HG02840 (cell line): ENCODE results near the gene OPCML.
A peak's percentile ranks its signal among the peaks of the same experiment; 100 is the strongest.

Experiments
- ATAC-seq: cut with Tn5 transposase; IDR thresholded peaks from one replicate; pipeline ENCODE4 v1.9.1; 2021; ENCODE audit warnings: mild to moderate bottlenecking, moderate library complexity, moderate number of reproducible peaks; ENCODE audit not compliant: unreplicated experiment, low FRiP score

Gene OPCML

DNA sequence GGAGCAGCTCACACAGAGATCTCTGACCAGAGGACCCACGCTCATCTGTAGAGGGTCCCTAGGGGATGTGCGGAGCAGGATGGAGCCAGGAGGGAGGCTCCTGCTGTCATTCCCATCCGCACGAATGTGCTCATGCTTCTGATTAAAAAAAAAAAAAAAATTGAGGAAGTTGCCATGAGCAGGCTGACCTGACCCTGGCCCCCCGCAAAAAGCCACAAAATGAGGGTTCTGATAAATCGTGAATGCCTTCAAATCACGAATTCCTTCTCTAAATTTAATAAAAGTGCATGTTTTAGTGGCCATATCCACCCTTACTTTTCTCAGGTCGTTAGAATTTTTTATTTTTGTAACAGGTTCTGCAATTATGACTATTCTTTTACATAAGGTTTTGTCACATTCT is 378.2 kb downstream of the OPCML start:
- ATAC-seq: no peak

DNA sequence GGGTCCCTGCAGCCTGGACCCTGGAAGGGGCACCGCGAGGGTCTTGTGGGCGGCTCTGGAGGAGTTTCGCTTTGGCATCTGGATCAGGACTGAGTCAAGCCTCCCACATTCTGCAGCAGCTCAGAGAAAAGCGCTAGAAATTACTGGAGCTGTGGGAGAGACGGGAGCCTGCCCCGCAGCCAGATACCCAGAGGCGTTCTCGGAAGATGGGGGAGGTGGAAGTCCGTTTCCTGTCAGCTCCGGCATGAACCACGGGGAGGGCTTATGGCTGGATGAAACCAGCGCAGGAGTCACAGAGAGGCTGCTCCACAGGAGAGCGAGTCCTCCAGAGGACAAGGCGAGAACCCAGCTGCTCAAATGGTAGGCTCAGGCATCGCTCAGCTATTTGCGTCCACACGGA is 379.3 kb downstream of the OPCML start:
- no peak for ATAC-seq

DNA sequence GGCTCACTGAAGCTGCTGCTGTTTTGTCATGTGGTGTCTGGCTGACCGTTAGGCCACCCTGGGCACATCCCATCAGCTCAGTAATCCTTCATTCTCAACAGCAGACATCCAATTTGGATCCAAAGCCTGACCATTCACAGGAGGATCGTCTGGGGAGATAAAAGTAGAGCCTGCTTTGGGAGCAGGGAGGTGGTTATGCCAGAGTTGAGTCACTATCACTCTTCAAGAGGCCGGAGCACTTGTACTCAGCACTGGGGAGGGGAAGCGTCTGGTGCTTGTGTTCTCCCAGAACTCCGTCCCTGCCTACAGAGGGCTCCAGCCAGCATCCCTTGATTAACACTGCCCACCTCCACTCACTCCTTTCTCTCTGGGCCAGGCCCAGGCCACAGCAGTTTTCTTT is 382.6 kb downstream of the OPCML start:
- no peak for ATAC-seq

- ATAC-seq: no peak
Measured at GRCh38 chr11:133147625-133148024, 384.7 kb downstream of the OPCML start.

DNA sequence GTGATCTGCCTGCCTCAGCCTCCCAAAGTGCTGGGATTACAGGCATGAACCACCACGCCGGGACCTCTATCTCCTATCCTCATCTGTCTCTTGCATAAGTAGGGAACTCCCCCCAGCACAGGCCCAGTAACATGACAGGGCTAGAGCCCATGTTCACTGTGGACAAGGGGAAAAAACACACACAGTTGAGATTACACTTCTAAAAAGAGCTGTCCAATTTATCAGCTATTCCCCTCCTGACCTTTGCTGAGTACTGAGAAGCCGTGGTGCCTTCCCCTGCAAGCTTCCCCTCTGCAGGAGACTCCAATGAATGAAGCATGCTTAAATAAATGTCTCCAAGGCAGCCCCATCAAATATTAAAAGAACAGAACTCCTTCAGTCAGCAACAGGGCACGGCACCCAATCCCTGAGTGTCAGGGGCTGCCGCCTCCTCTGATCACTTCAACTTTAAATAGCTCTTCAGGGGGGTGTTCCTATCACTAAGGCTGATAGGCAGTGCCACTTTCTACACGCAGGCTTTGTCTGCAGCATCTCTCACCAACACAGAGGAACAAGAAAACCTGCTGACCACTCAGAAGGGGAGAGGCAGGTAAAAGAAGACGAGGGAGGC is 385.5 kb downstream of the OPCML start:
- ATAC-seq: no peak

GRCh38 chr11:133137939-133138338 is 394.4 kb downstream of the OPCML start:
- no peak for ATAC-seq

- ATAC-seq: no peak
Measured at GRCh38 chr11:133137270-133137669, 395.0 kb downstream of the OPCML start.

DNA sequence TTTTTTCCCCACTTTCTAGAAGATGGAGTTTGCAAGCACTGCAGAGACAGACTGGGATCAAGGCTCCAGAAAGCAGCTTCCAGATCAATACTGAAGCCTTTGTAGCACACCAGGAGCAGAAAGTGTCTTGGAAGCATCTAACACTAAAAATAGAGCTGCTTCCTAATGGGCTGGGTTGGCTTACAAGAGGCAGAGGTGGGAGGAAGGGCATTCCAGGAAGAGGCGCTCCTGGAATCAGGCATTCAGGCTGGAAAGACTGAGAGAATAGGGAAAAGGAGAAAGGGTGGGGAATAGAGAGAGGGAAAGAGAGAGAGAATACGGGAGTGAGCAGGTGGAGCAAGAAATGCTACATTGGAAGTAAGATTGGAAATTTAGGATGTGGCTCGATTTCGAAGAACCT is 395.9 kb downstream of the OPCML start:
- no peak for ATAC-seq

- ATAC-seq: peak; percentile 67
Measured at GRCh38 chr11:133134314-133135173, 397.8 kb downstream of the OPCML start.

DNA sequence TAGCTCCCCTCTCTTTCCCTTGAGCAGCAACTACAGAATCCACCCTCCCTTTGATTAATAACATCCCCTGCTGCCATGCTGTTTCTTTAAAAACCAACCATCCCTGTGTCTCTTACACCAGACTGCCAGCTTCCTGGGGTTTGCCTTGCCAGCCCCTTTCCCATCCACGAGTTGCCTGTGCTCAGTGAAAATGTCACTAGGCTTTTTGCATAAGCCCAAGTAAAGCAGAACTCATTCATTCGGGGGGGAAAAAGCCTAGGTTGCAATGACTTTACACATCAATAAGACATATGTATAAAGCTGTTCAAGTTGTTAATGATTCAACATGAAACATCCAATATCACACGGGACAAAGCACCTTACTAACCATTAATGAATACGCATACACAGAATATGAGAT is 398.7 kb downstream of the OPCML start:
- ATAC-seq: no peak

- ATAC-seq: no peak
Measured at GRCh38 chr11:133133050-133133449, 399.3 kb downstream of the OPCML start.

GRCh38 chr11:133127741-133128140 is 404.6 kb downstream of the OPCML start:
- ATAC-seq: no peak

GRCh38 chr11:133123796-133124195 is 408.5 kb downstream of the OPCML start:
- no peak for ATAC-seq

DNA sequence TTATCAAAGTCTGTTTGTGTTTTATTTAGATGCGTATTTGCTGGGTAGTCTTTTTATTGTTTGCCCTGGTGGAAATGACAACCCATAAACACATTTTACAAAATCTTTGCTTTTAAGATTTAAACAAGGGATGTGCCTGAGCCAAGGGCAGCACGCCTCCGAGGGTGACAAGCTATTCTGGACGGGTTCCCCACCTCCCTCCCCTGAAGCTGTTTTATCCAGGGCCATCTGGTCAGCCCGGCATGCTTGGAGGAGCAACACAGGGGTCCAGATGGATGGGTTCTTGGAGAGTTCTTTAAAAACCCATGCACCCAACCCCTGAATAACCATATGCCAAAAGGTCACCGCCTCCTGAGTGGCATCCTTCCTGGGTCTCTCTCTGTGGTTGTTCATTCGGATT is 408.9 kb downstream of the OPCML start:
- ATAC-seq: no peak

DNA sequence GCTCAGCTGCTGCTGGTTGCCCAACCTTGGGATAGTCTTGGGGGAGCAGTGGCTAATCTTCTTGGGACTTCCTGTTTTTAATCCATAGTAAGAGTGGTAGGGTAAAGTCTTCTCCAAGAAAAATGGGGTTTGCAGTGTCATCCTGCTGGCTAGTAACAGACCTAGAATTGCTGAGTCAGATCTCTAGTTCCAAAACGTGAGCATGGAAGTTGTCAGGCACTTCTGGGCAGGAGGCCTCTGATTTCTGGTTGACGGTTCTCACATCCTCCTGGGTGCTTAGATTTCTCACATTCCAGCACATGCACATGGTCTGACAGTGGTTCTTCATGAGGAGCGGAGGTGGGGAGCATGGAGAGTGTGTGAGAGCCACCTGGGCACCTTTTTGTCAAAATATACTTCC is 410.0 kb downstream of the OPCML start:
- no peak for ATAC-seq

DNA sequence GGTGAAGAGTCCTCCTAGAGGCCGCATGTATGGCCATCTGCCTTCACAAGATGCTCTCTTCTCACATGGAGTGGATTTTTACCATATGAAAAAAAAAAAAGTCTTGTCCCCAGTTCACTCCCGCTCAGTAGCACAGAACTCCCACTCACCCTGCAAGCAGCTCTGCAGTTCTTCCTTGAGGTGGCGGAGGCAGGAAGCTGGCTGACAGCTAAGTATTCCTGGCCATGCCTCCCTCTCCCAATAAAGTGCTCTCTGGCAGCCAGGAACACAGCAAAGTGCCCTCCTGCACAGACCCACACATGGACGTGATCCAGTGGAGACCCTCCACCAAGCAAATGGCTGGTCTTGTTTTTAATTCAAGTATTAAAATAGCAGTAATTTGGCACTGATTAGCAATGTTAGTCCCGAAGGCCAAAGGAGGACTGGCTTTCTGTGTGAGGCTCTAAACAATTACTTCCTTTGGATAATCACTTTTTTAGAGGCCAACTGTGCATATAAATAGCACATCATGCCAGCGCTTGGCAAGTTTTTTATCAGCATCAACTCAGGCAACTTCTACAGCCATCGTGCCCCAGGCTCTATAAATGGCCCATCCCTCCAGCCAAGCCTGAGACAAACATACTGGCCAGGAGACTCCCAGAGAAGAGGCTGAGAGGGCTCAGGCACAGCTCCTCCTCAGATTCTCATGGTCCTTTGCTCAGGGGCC is 413.6 kb downstream of the OPCML start:
- ATAC-seq: no peak

GRCh38 chr11:133115099-133115498 is 417.2 kb downstream of the OPCML start:
- no peak for ATAC-seq

DNA sequence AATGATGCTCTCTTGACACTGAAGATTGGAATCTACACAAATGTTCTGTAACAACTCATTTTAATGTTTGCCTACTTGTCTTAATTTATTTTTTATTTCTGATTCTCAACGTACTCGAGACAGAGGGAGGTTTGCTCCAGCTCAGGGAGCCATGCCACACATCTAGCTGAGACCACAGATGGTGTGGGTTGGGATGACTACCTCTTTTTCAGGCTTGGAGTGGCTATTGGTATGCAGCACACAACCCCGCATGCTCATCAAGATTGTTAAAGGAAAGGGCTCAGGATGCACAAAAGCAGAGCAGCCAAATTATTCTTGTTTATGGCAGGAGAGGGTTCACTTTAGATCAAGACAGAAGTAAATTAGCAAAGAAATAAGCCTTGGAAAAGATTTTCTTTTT is 424.5 kb downstream of the OPCML start:
- no peak for ATAC-seq

DNA sequence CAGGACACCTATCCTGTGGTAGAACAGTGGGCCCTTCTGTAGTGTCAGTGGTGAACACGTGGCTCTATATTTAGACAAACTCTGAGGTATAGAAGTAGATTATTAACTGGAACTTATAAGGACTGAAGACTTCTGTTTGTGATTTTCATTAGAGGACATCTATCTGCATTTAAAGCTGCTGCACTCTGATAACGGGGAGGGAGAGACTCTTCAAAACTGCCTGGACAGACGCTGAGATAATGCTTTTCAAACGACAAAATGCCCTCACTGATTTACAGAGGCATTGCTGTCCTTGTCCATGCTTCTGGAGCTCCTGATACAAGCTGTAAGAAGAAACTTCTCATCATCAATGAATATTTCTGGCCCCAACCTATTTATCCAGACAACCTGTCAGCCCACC is 425.2 kb downstream of the OPCML start:
- no peak for ATAC-seq

GRCh38 chr11:133106417-133106816 is 425.9 kb downstream of the OPCML start:
- ATAC-seq: no peak

DNA sequence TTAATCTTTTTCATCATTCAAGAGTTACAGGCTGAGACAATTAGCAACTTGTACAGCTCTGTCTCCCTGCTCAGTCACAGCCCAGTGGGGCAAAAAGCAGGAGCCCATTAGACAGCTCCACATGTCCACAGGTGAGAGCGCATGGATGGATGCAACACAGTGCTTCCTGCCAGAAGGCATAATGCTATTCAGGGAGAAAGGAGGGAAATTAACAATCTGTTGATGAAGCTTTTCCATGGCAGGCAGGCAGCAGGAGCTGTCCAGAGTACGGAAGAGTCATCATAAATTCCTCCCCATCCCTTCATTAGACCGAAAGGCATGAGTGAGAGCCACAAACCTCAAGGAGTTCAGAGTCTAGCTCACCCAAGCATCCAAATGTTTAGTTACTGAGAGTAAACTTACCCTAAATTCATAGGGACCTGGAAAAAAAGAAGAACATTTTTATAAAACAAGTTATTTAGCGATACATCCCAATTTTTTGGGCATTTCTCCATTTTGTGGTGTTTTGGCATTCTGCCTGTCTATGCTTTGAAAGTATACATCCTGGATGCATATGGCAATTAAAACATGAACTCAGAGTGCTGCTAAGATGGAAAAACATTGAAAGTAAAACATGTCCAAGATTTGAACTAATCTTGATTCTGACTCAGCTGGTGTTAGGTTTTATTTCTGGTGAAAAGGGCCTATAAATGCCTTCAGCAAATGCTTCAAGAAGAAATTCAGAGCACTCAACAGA is 428.1 kb downstream of the OPCML start:
- ATAC-seq: no peak
